GM13976 (cell line): ENCODE data around the gene MYO10.

Experiments used
- DNase-seq: peaks from one replicate; pipeline ENCODE4 v3.0.0; 2012; ENCODE audit warnings: low spot score
- in situ Hi-C: fragments of 300-500 bp; cut with MboI; formaldehyde crosslinking; loops from one replicate; pipeline ENCODE4 v1.12.0; 2022; ENCODE audit warnings: low sequenced_read_pairs, mixed read lengths, inconsistent platforms; ENCODE audit not compliant: unreplicated experiment
- TF ChIP-seq, protein P1 (sequence below): IDR thresholded peaks from 2 replicates; pipeline ENCODE4 v1.5.1; 2012; ENCODE audit warnings: borderline replicate concordance, mild to moderate bottlenecking; ENCODE audit not compliant: insufficient read depth; ENCODE audit errors: extremely low read depth, missing control alignments, control extremely low read depth

MYO10 gene

GRCh38 chr5:16894236-16895057 is 41.6 kb downstream of the MYO10 start:
- DNase-seq = no peak
- TF ChIP-seq, protein P1, sequence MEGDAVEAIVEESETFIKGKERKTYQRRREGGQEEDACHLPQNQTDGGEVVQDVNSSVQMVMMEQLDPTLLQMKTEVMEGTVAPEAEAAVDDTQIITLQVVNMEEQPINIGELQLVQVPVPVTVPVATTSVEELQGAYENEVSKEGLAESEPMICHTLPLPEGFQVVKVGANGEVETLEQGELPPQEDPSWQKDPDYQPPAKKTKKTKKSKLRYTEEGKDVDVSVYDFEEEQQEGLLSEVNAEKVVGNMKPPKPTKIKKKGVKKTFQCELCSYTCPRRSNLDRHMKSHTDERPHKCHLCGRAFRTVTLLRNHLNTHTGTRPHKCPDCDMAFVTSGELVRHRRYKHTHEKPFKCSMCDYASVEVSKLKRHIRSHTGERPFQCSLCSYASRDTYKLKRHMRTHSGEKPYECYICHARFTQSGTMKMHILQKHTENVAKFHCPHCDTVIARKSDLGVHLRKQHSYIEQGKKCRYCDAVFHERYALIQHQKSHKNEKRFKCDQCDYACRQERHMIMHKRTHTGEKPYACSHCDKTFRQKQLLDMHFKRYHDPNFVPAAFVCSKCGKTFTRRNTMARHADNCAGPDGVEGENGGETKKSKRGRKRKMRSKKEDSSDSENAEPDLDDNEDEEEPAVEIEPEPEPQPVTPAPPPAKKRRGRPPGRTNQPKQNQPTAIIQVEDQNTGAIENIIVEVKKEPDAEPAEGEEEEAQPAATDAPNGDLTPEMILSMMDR = no peak
- in situ Hi-C loops = no loop called here

DNA sequence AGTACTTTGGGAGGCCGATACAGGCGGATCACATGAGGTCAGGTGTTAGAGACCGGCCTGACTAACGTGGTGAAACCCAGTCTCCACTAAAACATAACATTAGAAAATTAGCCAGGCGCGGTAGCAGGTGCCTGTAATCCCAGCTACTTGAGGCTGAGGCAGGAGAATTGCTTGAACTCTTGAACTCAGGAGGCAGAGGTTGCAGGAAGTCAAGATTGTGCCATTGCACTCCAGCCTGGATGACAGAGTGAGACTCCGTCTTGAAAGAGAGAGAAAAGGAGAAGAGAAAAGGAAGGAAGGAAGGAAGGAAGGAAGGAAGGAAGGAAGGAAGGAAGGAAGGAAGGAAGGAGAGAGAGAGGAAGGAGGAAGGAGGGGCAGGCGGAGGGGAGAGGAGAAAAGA is 45.1 kb downstream of the MYO10 start:
- TF ChIP-seq, protein P1 = no peak
- in situ Hi-C loops = no loop called here
- DNase-seq = no peak

DNA sequence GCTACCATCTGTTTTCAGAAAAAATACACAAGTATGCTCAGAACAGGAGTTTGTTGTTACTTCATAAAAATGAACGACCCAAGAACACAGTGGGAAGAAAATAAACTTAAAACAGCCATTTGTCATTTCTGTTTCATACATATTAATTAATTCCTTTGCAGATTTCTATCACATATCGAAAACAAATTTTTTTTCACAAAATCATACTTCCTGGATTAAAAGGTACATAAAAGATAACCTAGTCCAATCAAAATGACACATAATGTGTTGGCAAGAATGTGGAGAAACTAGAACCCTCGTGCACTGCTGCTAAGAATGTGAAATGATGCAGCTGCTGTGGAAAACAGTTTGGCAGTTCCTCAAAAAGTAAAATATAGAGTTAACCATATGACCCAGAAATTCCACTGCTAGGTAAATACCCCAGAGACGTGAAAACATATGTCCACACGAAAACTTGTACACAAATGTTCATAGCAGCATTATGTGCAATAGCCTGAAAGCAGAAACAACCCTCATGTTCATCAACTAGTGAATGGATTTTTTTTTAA is 46.0 kb downstream of the MYO10 start:
- in situ Hi-C loops = no loop called here
- TF ChIP-seq, protein P1 = no peak
- DNase-seq = no peak

DNA sequence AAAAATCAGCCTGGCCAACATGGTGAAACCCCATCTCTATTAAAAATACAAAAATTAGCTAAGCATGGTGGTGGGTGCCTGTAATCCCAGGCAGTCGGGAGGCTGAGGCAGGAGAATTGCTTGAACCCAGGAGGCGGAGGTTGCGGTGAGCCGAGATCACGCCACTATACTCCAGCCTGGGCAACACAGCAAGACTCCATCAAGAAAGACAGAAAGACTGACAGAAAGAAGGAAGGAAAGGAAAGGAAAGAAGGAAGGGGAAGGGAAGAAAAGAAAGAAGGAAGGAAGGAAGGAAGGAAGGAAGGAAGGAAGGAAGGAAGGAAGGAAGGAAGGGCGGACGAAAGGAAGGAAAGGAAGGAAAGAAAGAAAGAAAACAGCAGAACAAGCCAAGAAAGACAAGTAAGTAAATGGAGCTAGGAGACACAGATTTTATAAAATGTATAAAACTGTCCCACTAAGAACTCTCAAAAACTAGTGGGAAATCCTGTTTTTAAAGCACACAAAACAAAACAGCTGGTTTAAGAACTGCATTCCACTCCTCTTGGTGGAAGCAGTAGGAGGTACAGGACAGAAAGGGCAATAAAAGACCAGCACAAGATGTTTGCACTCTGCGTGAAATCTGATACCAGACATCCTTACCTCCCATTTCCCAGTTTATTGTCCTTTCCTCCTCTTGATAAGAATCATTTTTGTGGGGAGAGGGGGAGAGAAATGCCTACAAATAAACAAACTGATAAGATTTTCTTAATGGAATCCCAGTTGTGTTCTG is 46.7 kb downstream of the MYO10 start:
- in situ Hi-C loops = no loop called here
- TF ChIP-seq, protein P1 = no peak
- DNase-seq = no peak

- in situ Hi-C loops = no loop called here
- TF ChIP-seq, protein P1 = no peak
- DNase-seq = no peak
These were observed 47.4 kb downstream of the MYO10 start for GRCh38 chr5:16888694-16889124.

DNA sequence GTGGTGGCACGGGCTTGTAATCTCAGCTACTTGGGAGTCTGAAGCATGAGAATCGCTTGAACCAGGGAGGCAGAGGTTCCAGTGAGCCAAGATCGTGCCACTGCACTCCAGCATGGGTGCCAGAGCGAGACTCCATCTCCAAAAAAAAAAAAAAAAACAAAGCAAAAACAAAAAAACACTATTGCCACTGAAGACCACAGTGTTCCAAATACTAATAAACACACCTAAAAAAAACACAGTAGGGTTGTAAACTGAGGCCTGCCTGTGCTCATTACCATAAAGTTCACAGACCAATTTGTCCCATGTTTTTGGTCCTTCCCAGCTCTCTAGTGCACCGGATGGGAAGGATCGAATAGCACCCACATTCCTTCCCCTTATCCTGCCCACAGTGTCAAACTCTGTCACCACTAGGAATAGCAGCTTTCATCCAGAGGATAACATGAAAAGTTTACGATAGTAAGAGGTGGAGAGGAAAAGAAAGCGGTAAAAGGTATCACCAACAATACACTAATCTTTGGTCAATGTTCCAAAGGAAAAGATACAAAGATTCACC is 49.2 kb downstream of the MYO10 start:
- TF ChIP-seq, protein P1 = no peak
- in situ Hi-C loops = no loop called here
- no peak for DNase-seq
